Spleen (tissue), 11 donors: ENCODE results near the gene BTRC. TPM values are rescaled to one million over a fixed set of nuclear protein-coding genes. Genes with fewer than 3 reads are reported as not detected.
"Not testable (repeated sequence)": the region's sequence is repeated elsewhere in the genome, so short reads cannot be mapped to it uniquely, and the experiment has no call there.

Experiments used
- DNase-seq: peaks from one replicate; pipeline ENCODE4 v3.0.0-alpha.2; 2020
- H3K27ac ChIP-seq, 8 donors: fragments of 200-600 bp; sonication (generic) in 7 of 8; 1 replicate in 4 of 8; 2 replicates in 4 of 8; pipeline versions ENCODE4 v1.5.0 to v1.8.0; 2016 to 2021; ENCODE audit warnings: inconsistent platforms in 4 of 8, mild to moderate bottlenecking in 4 of 8, moderate library complexity in 1 of 8
- H3K27me3 ChIP-seq, 7 donors: fragments of 200-600 bp; sonication (generic) in 6 of 7; replicated peaks in 1 of 7; 1 replicate in 4 of 7; 2 replicates in 3 of 7; pipeline versions ENCODE4 v1.5.0 to v1.8.0; 2016 to 2021; ENCODE audit warnings: inconsistent platforms in 3 of 7, mild to moderate bottlenecking in 1 of 7
- H3K36me3 ChIP-seq, 6 donors: fragments of 200-600 bp; sonication (generic) in 5 of 6; 1 replicate in 4 of 6; 2 replicates in 2 of 6; pipeline versions ENCODE4 v1.5.0 to v1.8.0; 2016 to 2021; ENCODE audit warnings: inconsistent platforms in 2 of 6
- H3K4me1 ChIP-seq, 6 donors: fragments of 200-600 bp; sonication (generic) in 5 of 6; 1 replicate in 3 of 6; 2 replicates in 3 of 6; pipeline versions ENCODE4 v1.5.0 to v1.8.0; 2016 to 2021; ENCODE audit warnings: inconsistent platforms in 3 of 6
- H3K4me3 ChIP-seq, 8 donors: fragments of 200-600 bp; sonication (generic) in 7 of 8; 1 replicate in 4 of 8; 2 replicates in 4 of 8; pipeline versions ENCODE4 v1.5.0 to v1.8.0; 2016 to 2021; ENCODE audit warnings: inconsistent platforms in 4 of 8, mild to moderate bottlenecking in 4 of 8, moderate library complexity in 2 of 8
- H3K9me3 ChIP-seq, 8 donors: fragments of 200-600 bp; sonication (generic) in 7 of 8; 1 replicate in 4 of 8; 2 replicates in 4 of 8; pipeline versions ENCODE4 v1.5.0 to v1.8.0; 2016 to 2021; ENCODE audit warnings: inconsistent platforms in 4 of 8
- CTCF ChIP-seq, 11 experiments: fragments of 200-600 bp in 7 of 11; fragments of 450-650 bp in 4 of 11; sonication (generic) in 4 of 11; IDR thresholded peaks in 8 of 11; conservative IDR thresholded peaks in 3 of 11; 1 replicate in 7 of 11; 2 replicates in 4 of 11; pipeline versions ENCODE4 v1.4.0 to v1.8.0; 2016 to 2021; ENCODE audit warnings: antibody characterized with exemption in 11 of 11, inconsistent platforms in 4 of 11, mild to moderate bottlenecking in 1 of 11
- POLR2A ChIP-seq, 3 donors: fragments of 450-650 bp; IDR thresholded peaks; one replicate each; pipeline ENCODE4 v1.5.1; 2017; ENCODE audit warnings: antibody characterized with exemption in 3 of 3, mild to moderate bottlenecking in 1 of 3
- POLR2AphosphoS5 ChIP-seq, 3 donors: sonication (generic); formaldehyde crosslinking; IDR thresholded peaks; one replicate each; pipeline ENCODE4 v1.5.1; 2017; ENCODE audit warnings: antibody characterized with exemption in 3 of 3
- WGBS, 5 donors: extraction: QIAGEN DNeasy Blood & Tissue Kit in 3 of 5; methylation state at CpG; one replicate each; pipeline versions ENCODE4 v1.1.5 to v1.1.7; 2013 to 2018; 5-methylcytosine and 5-hydroxymethylcytosine counted together
- intact Hi-C: fragments of 100-400 bp; cut with DNase I; formaldehyde crosslinking; loops from one replicate; pipeline ENCODE4 v1.15.0; 2023; ENCODE audit warnings: low total_unique reads
- polyA plus RNA-seq, 3 donors: library from polyadenylated mRNA; stranded (reverse); fragments of 200-250 nt; gene quantifications; one replicate each; pipeline ENCODE4 v1.2.1, GENCODE V29; 2013
- total RNA-seq, 7 donors: library from RNA; depleted of rRNA in 3 of 7; stranded (reverse); fragments of >200 nt in 3 of 7; fragmentation: NEBNext Ultra II Directional in 4 of 7; extraction: Animal tissue kit (Norgen Biotek cat#: 25700) in 4 of 7; gene quantifications; one replicate each; pipeline versions ENCODE4 v1.1.0 to v1.2.1, GENCODE V29; 2016 to 2021
- donor health status: healthy with polysubstance abuse.
- donor health status: DM: no; HTN: no; CAD: no; lungs with moderate emphysema.
- donor health status: DM: no; HTN: no; CAD: no.
- donor health status: Bipolar disorder and iron deficiency.
- donor health status: healthy.
- donor health status: DM: no; HTN: no; CAD: no.
- donor health status: DM: yes; HTN: yes; CAD: no.

Gene BTRC
- total and polyA plus RNA-seq, 10 donors: 2.7 to 23.9 (median 19.3) TPM

- DNase-seq: no peak
- H3K9me3 ChIP-seq: peaks cover 0 to 26% (median 15%) of the 10 kb centered on the region in 8 donors
- no peak overlapping the region for H3K4me3 ChIP-seq
- H3K27ac ChIP-seq: no peak overlapping the region
- H3K4me1 ChIP-seq: peaks cover 0 to 9% (median 0%) of the 10 kb centered on the region in 6 donors
- TF ChIP-seq CTCF (IDR thresholded peaks at IDR 0.05 in 8 of 11, conservative IDR thresholded peaks at IDR 0.05 in 3 of 11) (no peak), POLR2A (IDR thresholded peaks at IDR 0.05) (no peak), POLR2AphosphoS5 (IDR thresholded peaks at IDR 0.05) (no peak)
- no peaks in the 10 kb centered on the region for H3K27me3 ChIP-seq
- peaks cover 0 to 42% (median 9%) of the 10 kb centered on the region in 6 donors for H3K36me3 ChIP-seq
- intact Hi-C loops: no loop called here
These were observed 57.6 kb downstream of the BTRC start for GRCh38 chr10:101411598-101411997.

GRCh38 chr10:101414034-101414433 lies 60.1 kb downstream of the BTRC start:
- Histone ChIP-seq H3K4me1 (peaks cover 0 to 9% (median 0%) of the 10 kb centered on the region in 6 donors), H3K9me3 (peaks cover 0 to 26% (median 15%) of the 10 kb centered on the region in 8 donors), H3K4me3 (no peak overlapping the region), H3K36me3 (peaks cover 0 to 22% (median 3%) of the 10 kb centered on the region in 6 donors), H3K27me3 (no peaks in the 10 kb centered on the region), H3K27ac (no peak overlapping the region)
- 83 to 96% (median 90%) methylated on average over 2 of the region's 2 CpGs for WGBS, 5 donors
- intact Hi-C loops: no loop called here
- DNase-seq: no peak
- no peak for TF ChIP-seq POLR2A (IDR thresholded peaks at IDR 0.05)
- no peak for TF ChIP-seq POLR2AphosphoS5 (IDR thresholded peaks at IDR 0.05)

- TF ChIP-seq CTCF (IDR thresholded peaks at IDR 0.05 in 8 of 11, conservative IDR thresholded peaks at IDR 0.05 in 3 of 11) (no peak), POLR2A (IDR thresholded peaks at IDR 0.05) (no peak), POLR2AphosphoS5 (IDR thresholded peaks at IDR 0.05) (no peak)
- no peak for DNase-seq
- peaks cover 0 to 5% (median 0%) of the 10 kb centered on the region in 6 donors for H3K36me3 ChIP-seq
- 88 to 98% (median 95%) methylated on average over 3 of the region's 3 CpGs for WGBS, 5 donors
- H3K9me3 ChIP-seq: peaks cover 0 to 16% (median 13%) of the 10 kb centered on the region in 8 donors
- H3K4me1 ChIP-seq: peaks cover 0 to 9% (median 0%) of the 10 kb centered on the region in 6 donors
- H3K4me3 ChIP-seq: no peak overlapping the region
- no peaks in the 10 kb centered on the region for H3K27me3 ChIP-seq
- H3K27ac ChIP-seq: no peak overlapping the region
- intact Hi-C loops: no loop called here
These were observed 61.9 kb downstream of the BTRC start for GRCh38 chr10:101415884-101416283.

- intact Hi-C loops, DNase-seq, H3K36me3 ChIP-seq, H3K9me3 ChIP-seq, H3K4me3 ChIP-seq, H3K27me3 ChIP-seq, H3K4me1 ChIP-seq, H3K27ac ChIP-seq: not testable (repeated sequence)
- WGBS, 5 donors: 57 to 81% (median 64%) methylated on average over 1 of the region's 1 CpG
These were observed 68.0 kb downstream of the BTRC start for GRCh38 chr10:101421967-101422366.

- Histone ChIP-seq H3K4me1 (no peaks in the 10 kb centered on the region), H3K27me3 (no peaks in the 10 kb centered on the region), H3K4me3 (no peak overlapping the region), H3K36me3 (peaks cover 0 to 7% (median 0%) of the 10 kb centered on the region in 6 donors), H3K9me3 (no peaks in the 10 kb centered on the region), H3K27ac (no peak overlapping the region)
- intact Hi-C loops: no loop called here
- no peak for TF ChIP-seq POLR2A (IDR thresholded peaks at IDR 0.05)
- no peak for TF ChIP-seq POLR2AphosphoS5 (IDR thresholded peaks at IDR 0.05)
- no peak for TF ChIP-seq CTCF (IDR thresholded peaks at IDR 0.05 in 8 of 11, conservative IDR thresholded peaks at IDR 0.05 in 3 of 11)
- WGBS, 5 donors: 80 to 94% (median 89%) methylated on average over 4 of the region's 4 CpGs
- no peak for DNase-seq
These were observed 71.6 kb downstream of the BTRC start for GRCh38 chr10:101425535-101425934.
